Stimulated activated naive CD4-positive, alpha-beta T cell (primary cell): ENCODE measurements around the gene ARRDC4.
"Not testable (repeated sequence)": the region's sequence is repeated elsewhere in the genome, so short reads cannot be mapped to it uniquely, and the experiment has no call there.

Experiments
- DNase-seq, 6 experiments: peaks; one replicate each; lab custom pipeline; 2025; lab: John Stamatoyannopoulos, UW

ARRDC4 gene

DNA sequence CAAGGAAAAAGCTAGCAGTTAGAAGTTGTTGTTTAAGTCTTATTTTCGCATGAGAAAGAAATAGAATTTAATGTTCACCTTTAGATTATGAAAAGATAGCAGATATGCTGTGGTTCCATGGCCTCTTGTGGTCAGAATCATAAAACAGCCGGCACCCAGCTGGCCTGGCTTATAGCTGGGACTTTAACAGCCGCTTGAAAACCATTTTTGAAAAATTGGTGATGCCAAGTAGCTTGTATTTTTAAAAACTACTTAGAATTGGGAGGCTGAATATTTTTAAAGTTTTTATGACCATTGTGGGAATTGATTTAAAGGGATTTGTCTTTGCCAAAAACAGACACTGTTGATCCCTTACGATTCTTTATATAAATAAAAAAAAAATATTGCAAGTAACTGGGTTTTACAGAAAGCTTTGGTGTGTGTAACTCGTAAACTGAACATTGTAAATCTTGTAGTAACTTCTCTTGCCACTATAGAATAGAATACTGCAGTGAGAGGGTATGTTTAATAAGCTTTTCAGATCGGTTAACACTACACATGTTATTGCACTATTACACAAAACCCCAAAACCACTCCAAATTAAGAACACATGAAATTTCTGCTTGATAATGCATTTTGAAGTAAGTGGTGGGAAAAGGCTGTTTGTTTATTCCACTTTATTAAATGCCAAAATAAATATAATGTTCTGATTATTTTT, 6.6 kb downstream of the ARRDC4 start:
- no peak for DNase-seq

DNA sequence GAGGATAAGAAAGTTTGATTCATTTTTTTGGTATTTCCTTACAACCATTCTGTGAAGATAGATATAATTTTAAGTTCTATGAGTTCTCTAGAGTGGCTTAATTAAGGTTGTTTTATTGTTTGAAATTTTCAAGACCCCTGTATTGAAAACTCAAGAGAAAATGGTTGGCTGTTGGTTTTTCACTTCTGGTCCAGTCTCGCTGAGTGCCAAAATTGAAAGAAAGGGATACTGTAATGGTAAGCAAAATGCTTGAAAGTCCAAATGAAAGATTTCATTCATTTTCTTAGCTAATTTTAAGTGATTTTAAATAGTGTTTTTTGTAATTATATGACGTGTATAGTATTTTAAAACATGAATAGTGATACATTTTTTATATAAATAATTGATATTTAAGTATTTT, 7.4 kb downstream of the ARRDC4 start:
- DNase-seq, result no peak

- DNase-seq, result no peak
Observed at GRCh38 chr15:97968380-97968779, 7.9 kb downstream of the ARRDC4 start.

DNA sequence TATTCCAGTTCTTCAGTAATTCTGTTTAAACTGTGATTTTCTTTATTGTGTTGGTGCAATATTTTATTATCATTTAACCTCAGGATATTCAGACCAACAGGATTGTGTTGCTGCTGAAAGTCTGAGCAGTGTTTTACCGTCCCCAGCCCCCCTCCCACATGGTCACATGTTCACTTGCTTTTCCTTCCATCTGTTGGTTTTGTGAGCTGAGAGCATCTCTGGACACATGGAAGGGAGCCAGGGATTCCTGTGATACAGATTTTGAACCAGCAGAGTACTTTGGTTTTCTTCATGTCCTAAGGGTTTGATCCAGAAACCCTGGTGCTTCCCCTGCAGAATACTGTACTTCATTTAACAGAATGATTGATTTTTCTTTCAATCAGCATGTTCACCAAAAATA, 11.9 kb downstream of the ARRDC4 start:
- no peak for DNase-seq

- DNase-seq, result no peak
Observed at GRCh38 chr15:97976129-97976528, 15.6 kb downstream of the ARRDC4 start.

DNA sequence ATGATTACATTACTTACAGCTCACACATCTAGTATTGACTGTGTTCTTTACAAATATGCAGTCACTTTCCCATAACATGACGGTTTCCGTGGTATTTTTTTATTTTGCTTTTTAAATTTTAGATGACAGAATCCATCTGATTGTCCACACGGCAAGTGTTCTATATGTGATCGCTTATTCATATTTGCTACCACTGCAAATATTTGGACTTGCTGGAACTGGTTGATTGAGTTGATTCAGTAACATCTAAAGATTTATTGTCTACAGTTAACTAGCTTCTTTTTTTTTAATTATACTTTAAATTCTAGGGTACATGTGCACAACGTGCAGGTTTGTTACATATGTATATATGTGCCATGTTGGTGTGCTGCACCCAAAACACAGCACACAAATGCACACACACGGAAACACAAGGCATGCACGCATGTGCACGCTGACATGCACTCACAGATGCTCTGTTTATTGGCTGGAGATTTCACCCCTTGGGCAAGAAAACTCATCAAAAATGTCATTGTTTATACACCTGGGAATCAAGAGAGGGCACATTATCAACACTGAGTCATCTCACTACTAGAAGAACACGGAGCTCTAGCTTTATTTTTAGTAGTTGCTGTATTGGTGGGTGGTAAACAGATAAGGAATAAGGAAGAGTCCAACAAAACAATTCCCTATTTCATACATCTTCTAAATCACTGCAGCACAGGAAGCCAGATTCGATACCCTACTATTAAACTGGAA, 16.4 kb downstream of the ARRDC4 start:
- no peak for DNase-seq

GRCh38 chr15:97977734-97978133, 17.2 kb downstream of the ARRDC4 start:
- no peak for DNase-seq

GRCh38 chr15:97978401-97979139, 18.1 kb downstream of the ARRDC4 start:
- no peak for DNase-seq

DNA sequence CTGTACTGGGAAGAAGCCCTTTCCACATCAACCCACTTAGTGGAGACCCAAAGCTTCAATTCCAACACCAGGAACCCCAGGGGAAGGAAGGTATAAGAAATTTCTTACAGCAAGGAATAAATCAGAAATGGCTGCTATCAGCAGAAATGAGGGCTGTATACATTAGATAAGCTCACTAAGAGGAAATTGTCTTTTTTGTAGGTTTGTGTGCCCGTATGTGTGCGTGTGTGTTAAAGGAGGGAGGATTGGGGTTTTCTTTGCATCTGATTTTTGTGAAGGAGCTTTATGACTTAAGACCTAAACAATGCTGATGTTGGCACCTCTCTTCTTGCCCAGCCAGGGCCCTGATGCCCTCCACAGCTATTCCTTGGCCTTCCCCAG, 18.6 kb downstream of the ARRDC4 start:
- no peak for DNase-seq

- no peak for DNase-seq
Observed at GRCh38 chr15:97981058-97981457, 20.6 kb downstream of the ARRDC4 start.

DNA sequence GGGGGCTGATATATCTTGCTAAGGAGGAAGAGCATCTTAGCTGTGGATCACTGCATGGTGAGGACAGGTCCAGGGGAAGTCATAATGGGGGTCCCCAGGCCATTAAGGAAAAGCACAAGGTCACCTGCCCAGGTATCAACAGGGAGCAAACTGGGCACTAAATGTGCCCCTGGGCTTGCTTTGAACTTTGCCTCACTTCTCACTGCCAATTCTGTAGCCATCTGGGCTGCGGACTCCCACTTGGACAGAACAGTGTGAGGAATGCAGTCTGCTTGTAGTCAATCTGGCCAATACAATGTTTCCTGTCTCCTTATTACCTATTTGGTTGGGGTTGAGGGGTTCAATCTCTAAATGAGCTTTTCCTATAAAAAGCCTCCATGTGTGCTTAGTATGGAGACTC, 21.3 kb downstream of the ARRDC4 start:
- no peak for DNase-seq

DNA sequence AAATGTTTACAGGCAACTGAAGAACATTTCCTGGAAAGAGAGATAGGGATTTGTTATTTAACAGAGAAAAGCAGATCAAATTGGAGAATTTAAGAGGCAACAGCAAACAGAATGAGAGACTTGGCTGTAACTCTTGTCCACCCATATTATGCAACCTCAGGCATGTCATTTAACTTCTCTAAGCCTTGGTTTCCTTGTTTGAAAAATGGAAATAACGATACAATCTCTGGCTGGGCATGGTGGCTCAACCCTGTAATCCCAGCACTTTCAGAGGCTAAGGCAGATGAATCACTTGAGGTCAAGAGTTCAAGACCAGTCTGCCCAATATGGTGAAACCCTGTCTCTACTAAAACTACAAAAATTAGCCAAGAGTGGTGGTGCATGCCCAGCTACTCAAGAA, 23.7 kb downstream of the ARRDC4 start:
- DNase-seq, result no peak

GRCh38 chr15:97985979-97986378, 25.5 kb downstream of the ARRDC4 start:
- DNase-seq, result not testable (repeated sequence)

DNA sequence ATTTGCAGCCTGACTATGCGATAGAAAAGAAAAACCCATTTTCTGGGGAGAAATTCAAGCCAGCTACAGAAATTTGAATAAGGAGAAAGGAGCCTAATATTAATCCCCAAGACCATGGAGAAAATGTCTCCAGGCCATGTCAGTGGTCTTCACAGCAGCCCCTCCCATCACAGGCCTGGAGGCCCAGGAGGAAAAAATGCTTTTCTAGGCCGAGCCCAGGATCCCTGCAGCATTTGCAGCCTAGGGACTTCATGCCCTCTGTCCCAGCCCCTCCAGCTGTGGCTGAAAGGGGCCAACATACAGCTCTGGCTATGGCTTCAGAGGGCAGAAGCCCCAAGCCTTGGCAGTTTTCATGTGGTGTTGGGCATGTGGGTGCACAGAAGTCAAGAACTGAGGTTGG, 26.3 kb downstream of the ARRDC4 start:
- no peak for DNase-seq

DNA sequence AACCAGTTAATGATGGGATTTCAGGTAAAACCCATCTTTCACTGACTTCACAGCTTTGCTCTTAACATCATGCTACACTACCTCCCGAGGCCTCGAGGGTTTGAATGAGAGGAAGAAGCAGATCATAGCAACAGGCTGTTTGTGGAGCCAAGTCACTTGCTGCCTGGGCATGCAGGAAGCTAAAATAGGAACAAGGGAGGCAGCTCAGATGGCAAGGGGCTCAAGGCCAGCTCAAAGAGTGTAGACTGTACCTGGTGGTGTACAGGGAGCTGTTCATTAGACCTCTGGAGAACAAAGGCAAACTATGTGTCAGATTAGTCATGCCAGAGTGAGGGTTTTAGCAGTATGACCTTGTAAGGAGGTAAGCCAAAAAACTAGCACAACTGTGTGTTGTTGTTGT, 28.8 kb downstream of the ARRDC4 start:
- DNase-seq, result no peak

GRCh38 chr15:97991972-97992541, 31.6 kb downstream of the ARRDC4 start:
- DNase-seq, result no peak

GRCh38 chr15:97992823-97993222, 32.3 kb downstream of the ARRDC4 start:
- no peak for DNase-seq

DNA sequence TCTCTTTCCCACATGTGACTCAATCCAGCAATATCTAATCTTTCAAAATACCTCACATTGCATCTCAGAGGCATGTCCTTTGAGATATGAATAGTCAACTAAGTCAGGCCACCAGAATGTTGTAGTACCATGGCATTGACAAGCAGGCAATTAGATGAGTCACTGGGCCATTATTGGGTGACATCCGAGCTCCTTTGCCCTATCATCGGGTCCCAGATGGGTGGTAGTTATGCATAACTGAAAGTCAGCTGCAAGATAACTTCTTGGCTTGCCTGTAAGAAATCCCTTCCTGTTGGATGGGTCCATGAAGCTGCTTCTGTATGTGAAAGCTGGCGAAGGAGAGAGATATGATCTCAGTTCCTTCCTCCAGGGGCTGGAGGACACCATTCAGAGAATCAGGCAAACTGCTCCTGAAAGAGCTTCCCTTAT, 32.8 kb downstream of the ARRDC4 start:
- DNase-seq, result no peak

DNA sequence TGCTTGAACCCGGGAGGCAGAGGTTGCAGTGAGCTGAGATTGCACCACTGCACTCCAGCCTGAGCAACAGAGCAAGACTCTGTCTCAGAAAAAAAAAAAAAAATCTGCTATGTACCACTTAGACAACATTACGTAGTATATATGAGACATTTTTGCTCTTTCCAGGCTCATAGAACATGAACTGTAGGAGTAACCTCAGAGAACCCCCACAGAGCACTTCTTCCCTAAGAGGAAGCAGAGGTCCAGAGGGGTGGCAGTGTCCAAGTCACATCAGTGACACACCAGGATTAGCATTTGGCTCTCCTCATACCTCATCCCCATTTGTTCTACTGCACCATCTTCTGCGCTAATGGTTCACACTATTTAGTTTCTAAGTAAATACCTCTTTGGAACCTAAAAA, 33.7 kb downstream of the ARRDC4 start:
- no peak for DNase-seq

- DNase-seq, result no peak
Observed at GRCh38 chr15:97995192-97995591, 34.7 kb downstream of the ARRDC4 start.

DNA sequence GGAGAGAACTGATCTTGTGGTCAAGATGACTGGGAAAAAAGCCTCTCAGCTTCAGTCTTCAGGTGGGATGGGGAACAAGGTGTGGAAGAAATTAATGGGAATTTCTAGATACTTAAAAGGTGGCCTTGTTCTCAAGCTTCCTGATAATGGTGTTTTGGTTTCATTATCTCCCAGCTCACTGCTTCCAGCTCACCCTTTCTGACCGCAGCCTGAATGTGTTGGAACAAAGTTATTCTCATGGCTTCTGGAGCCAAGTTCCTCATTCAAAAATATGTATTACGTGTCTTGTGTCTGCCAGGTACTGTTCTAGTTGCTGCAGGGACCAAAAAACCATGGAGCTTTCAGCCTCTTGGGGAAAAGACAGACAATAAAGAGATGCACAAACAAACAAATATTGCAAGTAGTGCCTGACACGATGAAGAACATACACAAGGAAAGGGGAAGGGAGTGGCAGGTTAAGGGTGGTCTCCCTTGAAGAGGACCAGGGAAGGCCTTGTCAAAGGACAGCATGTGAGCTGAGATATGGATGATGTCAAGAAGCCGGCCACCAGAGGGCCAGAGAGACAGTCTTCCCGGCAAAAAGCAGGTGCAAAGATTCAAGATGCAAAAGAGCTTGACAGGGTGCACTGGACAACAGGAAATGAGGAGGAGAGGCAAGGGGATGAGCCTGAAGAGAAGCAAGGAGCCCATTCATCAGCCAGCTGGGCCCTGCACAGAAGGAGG, 35.5 kb downstream of the ARRDC4 start:
- no peak for DNase-seq
